HG02870 (cell line): ENCODE results near the gene RAB5IF.
"Not testable (repeated sequence)": the region's sequence is repeated elsewhere in the genome, so short reads cannot be mapped to it uniquely, and the experiment has no call there.

ENCODE experiments used
- ATAC-seq: cut with Tn5 transposase; IDR thresholded peaks from one replicate; pipeline ENCODE4 v1.9.1; 2021; ENCODE audit warnings: mild to moderate bottlenecking, moderate library complexity; ENCODE audit not compliant: unreplicated experiment

RAB5IF gene, protein sequence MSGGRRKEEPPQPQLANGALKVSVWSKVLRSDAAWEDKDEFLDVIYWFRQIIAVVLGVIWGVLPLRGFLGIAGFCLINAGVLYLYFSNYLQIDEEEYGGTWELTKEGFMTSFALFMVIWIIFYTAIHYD

GRCh38 chr20:36605399-36606157 lies at the start of gene RAB5IF:
Gene RAB5IF, plus strand, starts transcription at chr20:36605779. Its CDS starts 173 bp downstream, at chr20:36605952.
- peak; percentile 85 for ATAC-seq

DNA sequence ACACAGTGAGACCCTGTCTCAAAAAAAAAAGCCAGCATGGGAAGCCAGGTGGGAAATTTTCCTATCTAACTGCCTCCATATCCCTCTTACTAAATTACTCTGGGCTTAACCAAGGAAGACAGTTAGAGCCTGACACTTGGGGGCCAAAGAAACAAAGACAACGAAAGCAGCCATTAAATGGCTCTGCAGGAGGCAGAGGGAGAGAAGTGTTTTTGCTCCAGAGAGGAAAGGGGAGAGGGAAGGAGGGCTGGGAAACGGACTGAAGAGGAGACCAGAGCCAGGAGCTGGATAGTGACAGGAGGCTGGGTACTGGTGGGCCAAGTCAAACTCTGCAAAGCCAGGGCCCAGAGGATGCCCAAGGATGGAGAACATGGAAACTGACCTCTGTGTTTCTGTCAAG lies 42.9 kb upstream of the RAB5IF start:
- ATAC-seq = no peak

DNA sequence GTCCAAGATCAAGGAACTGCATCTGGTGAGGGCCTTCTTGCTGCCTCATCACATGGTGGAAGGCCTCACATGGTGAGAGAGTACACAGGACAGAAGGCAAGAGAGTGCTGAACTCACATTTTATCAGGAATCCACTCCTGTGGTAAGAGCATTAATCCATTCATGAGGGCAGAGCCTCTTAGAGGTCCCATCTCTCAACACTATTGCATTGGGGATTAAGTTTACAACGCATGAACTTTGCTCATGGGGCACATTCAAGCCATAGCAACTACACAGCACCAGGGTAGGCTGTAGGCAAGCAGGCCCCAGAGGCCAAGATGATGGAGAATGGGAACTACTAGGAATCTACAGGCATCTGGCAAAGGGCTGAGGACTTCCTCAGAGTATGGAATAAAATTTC lies 42.2 kb upstream of the RAB5IF start:
- no peak for ATAC-seq

GRCh38 chr20:36564078-36564725 lies 41.4 kb upstream of the RAB5IF start:
- not testable (repeated sequence) for ATAC-seq

- not testable (repeated sequence) for ATAC-seq
These were observed 40.9 kb upstream of the RAB5IF start for GRCh38 chr20:36564726-36565121.

DNA sequence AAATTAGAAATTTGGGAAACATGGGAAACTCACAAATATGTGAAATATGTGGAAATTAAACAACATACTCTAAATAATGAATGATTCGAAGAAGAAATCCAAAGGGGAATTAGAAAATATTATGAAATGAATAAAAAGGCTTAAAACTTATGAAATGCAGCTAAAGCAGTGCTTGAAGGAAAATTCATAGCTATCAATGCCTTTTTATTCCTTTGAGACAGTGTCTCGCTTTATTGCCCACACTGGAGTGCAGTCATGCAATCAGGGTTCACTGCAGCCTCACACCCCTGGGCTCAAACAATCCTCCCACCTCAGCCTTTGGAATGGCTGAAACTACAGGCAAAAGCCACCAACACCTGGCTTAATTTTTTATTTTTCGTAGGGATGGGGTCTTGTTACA lies 40.1 kb upstream of the RAB5IF start:
- ATAC-seq = no peak

- ATAC-seq = no peak
These were observed 35.6 kb upstream of the RAB5IF start for GRCh38 chr20:36569847-36570429.

DNA sequence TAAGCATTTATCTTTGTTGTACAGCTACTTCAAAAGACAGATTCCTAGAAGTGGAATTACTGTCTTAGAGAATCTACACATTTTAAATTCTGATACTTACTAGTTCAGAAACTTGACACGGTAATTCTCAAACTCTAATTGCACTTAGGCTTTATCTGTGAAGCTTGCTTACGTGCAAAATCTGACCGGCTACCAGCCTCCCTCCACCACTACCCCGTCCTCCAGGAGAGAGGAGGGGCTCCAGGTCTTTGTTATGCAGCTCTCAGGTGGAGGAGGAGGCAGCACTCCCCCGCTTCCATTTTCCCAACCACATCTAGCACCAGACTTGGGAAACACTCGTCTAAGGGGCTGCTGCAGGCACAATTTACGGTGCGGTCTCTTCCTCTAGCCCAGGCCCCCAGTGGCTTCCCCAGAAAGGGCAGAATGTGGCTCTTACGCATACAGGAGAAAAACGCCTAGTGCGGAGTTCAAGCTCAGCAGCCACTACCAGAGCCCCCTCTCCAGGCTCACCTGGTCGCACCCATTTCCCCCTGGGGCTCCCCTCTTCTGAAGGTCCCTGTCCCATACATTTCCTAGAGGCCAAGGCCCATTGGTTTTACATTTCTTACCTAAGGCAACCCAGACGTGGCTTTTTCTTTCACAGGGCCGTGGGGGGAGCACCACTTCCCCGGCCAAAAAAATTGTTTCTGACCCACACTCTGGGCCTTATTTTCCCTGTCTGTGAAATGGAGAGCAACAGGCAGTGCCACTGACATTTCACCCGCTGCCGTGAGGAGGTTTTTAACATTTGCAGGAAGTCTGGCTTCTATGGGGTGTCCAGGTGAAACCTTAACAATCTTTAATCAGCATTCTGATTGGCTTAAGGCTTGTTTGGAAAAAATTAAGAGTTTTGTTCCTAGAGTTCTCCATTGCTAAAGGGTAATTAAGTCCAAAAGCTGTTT lies 33.7 kb upstream of the RAB5IF start:
- ATAC-seq = no peak

GRCh38 chr20:36572701-36573102 lies 32.9 kb upstream of the RAB5IF start:
- no peak for ATAC-seq

DNA sequence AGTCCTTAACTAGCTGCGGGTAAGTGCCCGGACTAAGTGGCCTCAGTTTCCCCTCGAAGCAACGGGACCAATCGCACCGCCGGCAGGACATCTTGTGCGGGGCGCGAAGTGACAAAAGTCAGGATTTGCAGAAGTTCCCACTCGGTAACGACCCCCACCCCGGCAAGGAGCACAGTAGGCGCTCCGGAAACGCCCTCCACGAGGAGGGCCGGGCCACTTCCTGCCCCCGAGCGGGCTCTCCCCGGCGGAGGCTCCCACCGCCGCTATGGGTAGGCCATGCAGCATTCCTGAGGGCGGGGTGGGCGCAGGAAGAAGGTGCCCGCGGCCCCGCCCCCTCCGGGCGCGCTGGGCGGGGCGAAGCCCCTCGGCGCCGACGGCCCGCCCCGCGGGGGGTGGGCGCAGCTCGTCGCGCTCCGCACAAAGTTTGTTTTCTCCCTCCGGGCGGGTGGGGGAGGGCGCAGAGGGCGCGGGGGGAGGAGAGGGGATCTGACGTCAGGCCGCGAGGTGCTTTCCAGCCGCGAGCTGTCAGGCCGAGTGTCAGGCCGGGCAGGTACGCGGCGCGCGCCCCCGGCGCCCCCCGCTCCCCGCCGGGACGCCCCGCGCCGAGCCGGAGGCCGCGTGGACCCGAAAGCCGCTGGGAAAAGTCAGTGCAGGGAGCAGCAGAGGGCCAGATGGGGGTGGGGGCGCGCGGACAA lies 32.3 kb upstream of the RAB5IF start, which contains the start of gene TGIF2:
Gene TGIF2 (plus strand): TSS at position 495 of the 695 bp plus-strand sequence. CDS start 5,178 bp downstream, outside the sequence.
- ATAC-seq = peak; percentile 45

GRCh38 chr20:36573798-36574365 lies 31.7 kb upstream of the RAB5IF start:
- no peak for ATAC-seq

- no peak for ATAC-seq
These were observed 31.0 kb upstream of the RAB5IF start for GRCh38 chr20:36574366-36575135.

GRCh38 chr20:36576081-36576445 lies 29.5 kb upstream of the RAB5IF start:
- ATAC-seq = no peak

- no peak for ATAC-seq
These were observed 27.1 kb upstream of the RAB5IF start for GRCh38 chr20:36578356-36579041.

DNA sequence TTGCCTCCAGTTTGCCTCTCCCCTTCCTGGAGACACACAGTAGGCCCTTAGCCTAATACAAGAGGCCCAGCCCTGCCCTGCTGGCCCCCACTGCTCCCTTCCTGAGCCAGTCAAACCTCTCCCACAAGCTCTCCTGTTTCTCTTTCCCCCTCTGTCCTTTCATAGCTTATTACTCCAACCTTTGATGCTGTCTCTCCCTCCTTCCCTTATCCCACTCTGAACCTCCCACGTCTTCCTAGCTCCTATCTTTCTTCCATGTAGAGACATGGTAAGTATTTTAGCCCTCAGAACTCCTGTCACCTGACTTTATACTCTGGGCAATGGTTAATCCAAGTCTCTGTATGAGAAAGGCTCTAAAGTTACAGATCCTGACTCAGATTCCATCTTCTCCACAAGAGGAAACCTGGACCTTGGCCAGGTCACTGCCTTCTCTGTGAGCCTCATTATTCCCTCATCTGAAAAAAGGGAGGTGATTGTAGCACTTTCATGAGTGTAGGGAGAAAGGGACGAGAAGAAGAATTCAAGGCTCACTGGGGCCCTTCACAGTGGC lies 25.5 kb upstream of the RAB5IF start:
- no peak for ATAC-seq

- no peak for ATAC-seq
These were observed 23.3 kb upstream of the RAB5IF start for GRCh38 chr20:36582322-36582721.

- ATAC-seq = no peak
These were observed 22.8 kb upstream of the RAB5IF start for GRCh38 chr20:36582821-36583220.

DNA sequence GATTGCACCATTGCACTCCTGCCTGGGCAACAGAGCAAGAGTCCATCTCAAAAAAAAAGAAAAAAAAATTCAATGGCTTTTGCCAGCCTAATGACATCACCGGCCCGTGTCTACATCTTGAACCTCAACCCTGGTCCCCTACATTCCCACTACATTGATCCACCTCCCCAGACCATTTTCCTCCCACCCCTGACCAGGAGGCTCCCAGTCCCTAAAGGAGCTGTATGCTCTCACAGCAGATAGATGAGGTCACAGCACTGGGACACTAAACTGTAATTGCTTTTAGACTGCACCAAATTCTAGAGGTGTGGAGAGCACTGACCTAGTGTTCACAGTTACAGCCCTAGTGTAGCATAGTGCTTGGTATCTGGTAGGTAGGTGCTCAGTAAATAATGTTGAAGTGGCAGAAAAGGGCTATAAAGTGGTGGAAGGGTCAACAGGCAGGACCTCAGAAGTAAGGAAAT lies 21.5 kb upstream of the RAB5IF start:
- ATAC-seq = no peak
